ENCODE results near the gene RSPO3.

- TF ChIP-seq RAD21 (IDR thresholded peaks at IDR 0.05; ENCODE audit: low read length) (no peak), IRF3 (IDR thresholded peaks at IDR 0.05; ENCODE audit: low read depth, low read length) (no peak)
- TF ChIP-seq, protein P1, sequence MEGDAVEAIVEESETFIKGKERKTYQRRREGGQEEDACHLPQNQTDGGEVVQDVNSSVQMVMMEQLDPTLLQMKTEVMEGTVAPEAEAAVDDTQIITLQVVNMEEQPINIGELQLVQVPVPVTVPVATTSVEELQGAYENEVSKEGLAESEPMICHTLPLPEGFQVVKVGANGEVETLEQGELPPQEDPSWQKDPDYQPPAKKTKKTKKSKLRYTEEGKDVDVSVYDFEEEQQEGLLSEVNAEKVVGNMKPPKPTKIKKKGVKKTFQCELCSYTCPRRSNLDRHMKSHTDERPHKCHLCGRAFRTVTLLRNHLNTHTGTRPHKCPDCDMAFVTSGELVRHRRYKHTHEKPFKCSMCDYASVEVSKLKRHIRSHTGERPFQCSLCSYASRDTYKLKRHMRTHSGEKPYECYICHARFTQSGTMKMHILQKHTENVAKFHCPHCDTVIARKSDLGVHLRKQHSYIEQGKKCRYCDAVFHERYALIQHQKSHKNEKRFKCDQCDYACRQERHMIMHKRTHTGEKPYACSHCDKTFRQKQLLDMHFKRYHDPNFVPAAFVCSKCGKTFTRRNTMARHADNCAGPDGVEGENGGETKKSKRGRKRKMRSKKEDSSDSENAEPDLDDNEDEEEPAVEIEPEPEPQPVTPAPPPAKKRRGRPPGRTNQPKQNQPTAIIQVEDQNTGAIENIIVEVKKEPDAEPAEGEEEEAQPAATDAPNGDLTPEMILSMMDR (IDR thresholded peaks at IDR 0.05) = no peak
- TF ChIP-seq, protein P2, sequence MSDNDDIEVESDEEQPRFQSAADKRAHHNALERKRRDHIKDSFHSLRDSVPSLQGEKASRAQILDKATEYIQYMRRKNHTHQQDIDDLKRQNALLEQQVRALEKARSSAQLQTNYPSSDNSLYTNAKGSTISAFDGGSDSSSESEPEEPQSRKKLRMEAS (IDR thresholded peaks at IDR 0.05; ENCODE audit: low read depth) = no peak
These were observed 3.3 kb upstream of the RSPO3 start for GRCh38 chr6:127115084-127115655.
